RWPE2 (cell line): ENCODE results near the gene YWHAE.
"Not testable (repeated sequence)": the region's sequence is repeated elsewhere in the genome, so short reads cannot be mapped to it uniquely, and the experiment has no call there.

Source experiments
- ATAC-seq: fragments of 200-7000 bp; cut with Tn5 transposase; 3 replicates; pipeline ENCODE4 v1.9.1; 2021; ENCODE audit warnings: low read depth
- DNase-seq: peaks from one replicate; pipeline ENCODE4 v3.0.0-alpha.2; 2020; ENCODE audit warnings: low spot score
- H3K27ac ChIP-seq: fragments of 450-650 bp; 2 replicates; pipeline ENCODE4 v1.5.1; 2017; ENCODE audit warnings: mild to moderate bottlenecking; ENCODE audit not compliant: poor library complexity, severe bottlenecking
- H3K27me3 ChIP-seq: fragments of 250-450 bp; sonication (Bioruptor Pico); 2 replicates; pipeline ENCODE4 v1.5.1; 2021; ENCODE audit warnings: mild to moderate bottlenecking, moderate library complexity; ENCODE audit not compliant: insufficient read depth, poor library complexity, severe bottlenecking
- H3K36me3 ChIP-seq: fragments of 250-450 bp; sonication (Bioruptor Pico); 2 replicates; pipeline ENCODE4 v1.5.1; 2020; ENCODE audit warnings: low read depth, mild to moderate bottlenecking, moderate library complexity
- H3K4me1 ChIP-seq: fragments of 250-450 bp; sonication (Bioruptor Pico); 2 replicates; pipeline ENCODE4 v1.5.1; 2021; ENCODE audit warnings: mild to moderate bottlenecking, moderate library complexity; ENCODE audit not compliant: insufficient read depth, poor library complexity, severe bottlenecking
- H3K4me3 ChIP-seq: fragments of 250-450 bp; sonication (Bioruptor Pico); 2 replicates; pipeline ENCODE4 v1.5.1; 2021; ENCODE audit warnings: mild to moderate bottlenecking, moderate library complexity; ENCODE audit not compliant: severe bottlenecking
- H3K9me3 ChIP-seq: fragments of 250-450 bp; sonication (Bioruptor Pico); 2 replicates; pipeline ENCODE4 v1.5.1; 2021; ENCODE audit warnings: mild to moderate bottlenecking, moderate library complexity; ENCODE audit not compliant: severe bottlenecking
- CTCF ChIP-seq: fragments of 450-650 bp; IDR thresholded peaks from one replicate; pipeline ENCODE4 v1.5.1; 2017; ENCODE audit warnings: mild to moderate bottlenecking, moderate library complexity; ENCODE audit not compliant: poor library complexity, severe bottlenecking

YWHAE gene

GRCh38 chr17:1398028-1398427, 2.0 kb downstream of the YWHAE start:
- Histone ChIP-seq H3K27me3 (no peaks in the 10 kb centered on the region), H3K36me3 (peaks cover 60% of the 10 kb centered on the region), H3K4me3 (peak overlapping the region; percentile 84), H3K27ac (peak overlapping the region; percentile 90), H3K4me1 (peaks cover 16% of the 10 kb centered on the region), H3K9me3 (no peaks in the 10 kb centered on the region)
- no peak for DNase-seq
- no peak for TF ChIP-seq CTCF
- no peak for ATAC-seq

- not testable (repeated sequence) for H3K27ac ChIP-seq, H3K4me3 ChIP-seq, ATAC-seq, H3K9me3 ChIP-seq, DNase-seq, H3K27me3 ChIP-seq
- Histone ChIP-seq H3K36me3 (peaks cover 72% of the 10 kb centered on the region), H3K4me1 (peaks cover 31% of the 10 kb centered on the region)
Measured at GRCh38 chr17:1395876-1396665, 4.0 kb downstream of the YWHAE start.

DNA sequence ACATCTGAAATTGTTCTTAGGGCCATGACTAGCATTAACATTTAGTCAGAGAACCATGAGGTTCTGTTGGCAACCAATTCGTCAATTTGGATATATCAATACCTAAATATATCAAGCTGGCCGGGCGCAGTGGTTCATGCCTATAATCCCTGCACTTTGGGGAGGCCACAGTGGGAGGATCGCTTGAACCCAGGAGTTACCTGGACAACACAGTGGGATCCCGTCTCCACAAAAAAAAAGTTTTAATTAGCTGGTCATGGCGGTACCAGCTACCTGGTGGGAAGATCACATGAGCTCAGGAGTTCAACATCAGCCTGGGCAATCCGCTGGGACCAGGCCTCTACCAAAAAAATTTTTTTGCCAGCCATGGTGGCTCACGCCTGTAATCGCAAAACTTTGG, 8.4 kb downstream of the YWHAE start:
- DNase-seq (no peak), ATAC-seq (no peak)
- no peak for TF ChIP-seq CTCF
- Histone ChIP-seq H3K9me3 (no peaks in the 10 kb centered on the region), H3K36me3 (peaks cover 76% of the 10 kb centered on the region), H3K4me1 (peaks cover 34% of the 10 kb centered on the region), H3K4me3 (no peak overlapping the region), H3K27ac (no peak overlapping the region), H3K27me3 (no peaks in the 10 kb centered on the region)

DNA sequence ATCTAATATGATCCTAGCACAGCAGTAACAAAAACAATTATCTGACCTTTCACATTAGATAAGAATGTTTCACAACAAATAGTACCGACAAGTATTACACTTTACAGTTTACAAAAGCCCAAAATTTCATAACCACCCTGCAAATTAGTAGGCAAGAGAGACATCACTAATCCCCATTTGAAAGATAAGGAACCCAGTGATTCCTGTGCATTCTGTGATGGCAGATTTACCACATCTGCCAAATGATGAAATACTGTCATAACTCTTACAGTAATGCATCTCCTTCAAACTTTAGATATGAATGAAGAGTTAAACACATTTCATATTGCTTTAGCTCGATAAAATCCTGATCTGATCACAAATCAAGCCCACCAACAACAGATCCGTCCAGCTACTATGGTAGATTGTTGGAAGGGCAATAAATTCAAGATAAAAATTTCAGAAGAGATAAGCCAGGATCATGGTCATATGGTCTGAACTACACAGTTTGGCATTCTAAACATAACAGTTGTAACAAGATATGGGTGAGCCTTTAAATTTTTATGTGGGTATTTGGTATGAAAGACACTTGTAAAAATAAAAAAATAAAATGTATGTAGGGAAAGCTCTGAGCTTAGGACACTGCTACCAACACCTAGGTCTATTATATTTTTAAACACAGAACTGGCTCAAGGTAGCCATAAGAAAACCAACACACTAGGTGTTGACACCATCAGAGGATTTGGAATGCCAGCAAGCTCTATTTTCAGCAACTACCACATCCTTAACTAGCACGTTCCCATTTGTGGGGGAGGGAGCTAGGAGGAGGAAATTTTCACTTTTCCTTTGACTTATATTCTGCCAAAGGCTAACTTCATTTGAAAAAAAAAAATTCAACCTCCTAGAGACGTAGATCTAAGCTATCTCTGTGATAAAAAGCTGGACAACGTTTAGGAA, 9.3 kb downstream of the YWHAE start:
- Histone ChIP-seq H3K27me3 (no peaks in the 10 kb centered on the region), H3K4me1 (peaks cover 41% of the 10 kb centered on the region), H3K9me3 (no peaks in the 10 kb centered on the region), H3K27ac (no peak overlapping the region), H3K36me3 (peaks cover 76% of the 10 kb centered on the region), H3K4me3 (no peak overlapping the region)
- ATAC-seq (no peak), DNase-seq (no peak)
- no peak for TF ChIP-seq CTCF

GRCh38 chr17:1387490-1388227, 12.4 kb downstream of the YWHAE start:
- H3K4me3 ChIP-seq, H3K9me3 ChIP-seq, DNase-seq, H3K27ac ChIP-seq, ATAC-seq, H3K27me3 ChIP-seq: not testable (repeated sequence)
- Histone ChIP-seq H3K36me3 (peaks cover 71% of the 10 kb centered on the region), H3K4me1 (peaks cover 34% of the 10 kb centered on the region)

DNA sequence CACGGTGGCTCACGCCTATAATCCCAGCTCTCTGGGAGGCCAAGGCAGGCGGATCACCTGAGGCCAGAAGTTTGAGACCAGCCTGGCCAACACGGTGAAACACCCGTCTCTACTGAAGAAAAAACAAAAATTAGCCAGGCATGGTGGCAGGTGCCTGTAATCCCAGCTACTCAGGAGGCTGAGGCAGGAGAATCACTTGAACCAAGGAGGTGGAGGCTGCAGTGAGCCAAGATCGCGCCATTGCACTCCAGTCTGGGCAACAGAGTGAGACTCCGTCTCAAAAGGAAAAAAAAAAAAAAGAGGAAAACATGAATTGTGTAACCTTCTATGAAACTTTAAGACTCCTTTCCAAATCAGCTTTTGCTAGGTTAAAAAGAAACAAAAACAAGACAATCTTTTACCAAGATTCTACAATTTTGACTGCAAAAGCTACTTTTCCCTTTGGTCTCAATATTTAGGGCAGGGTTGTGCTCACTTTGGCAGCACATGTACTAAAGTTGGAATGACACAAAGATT, 13.3 kb downstream of the YWHAE start:
- not testable (repeated sequence) for ATAC-seq, H3K9me3 ChIP-seq, H3K27ac ChIP-seq, DNase-seq, H3K4me3 ChIP-seq, H3K27me3 ChIP-seq
- H3K4me1 ChIP-seq: peaks cover 30% of the 10 kb centered on the region
- H3K36me3 ChIP-seq: peaks cover 68% of the 10 kb centered on the region
